Osteocyte (in vitro differentiated cells): ENCODE measurements around the gene CCND1. TPM values are rescaled to one million over a fixed set of nuclear protein-coding genes. Genes with fewer than 3 reads are reported as not detected.
A peak's percentile ranks its signal among the peaks of the same experiment; 100 is the strongest.

ENCODE experiments used
- DNase-seq: peaks from one replicate; pipeline ENCODE4 v3.0.0; 2021; ENCODE audit warnings: mixed read lengths; ENCODE audit not compliant: unreplicated experiment; ENCODE audit errors: extremely low spot score
- H3K27ac Mint-ChIP-seq: one replicate; pipeline ENCODE4 v1.8.0; 2021; ENCODE audit warnings: mild to moderate bottlenecking, mixed read lengths; ENCODE audit not compliant: unreplicated experiment
- H3K27me3 Mint-ChIP-seq: one replicate; pipeline ENCODE4 v1.8.0; 2021; ENCODE audit warnings: mixed read lengths; ENCODE audit not compliant: unreplicated experiment
- H3K36me3 Mint-ChIP-seq: one replicate; pipeline ENCODE4 v1.8.0; 2021; ENCODE audit warnings: mixed read lengths; ENCODE audit not compliant: unreplicated experiment
- H3K4me1 Mint-ChIP-seq: one replicate; pipeline ENCODE4 v1.8.0; 2021; ENCODE audit warnings: mixed read lengths; ENCODE audit not compliant: unreplicated experiment
- H3K4me3 Mint-ChIP-seq: one replicate; pipeline ENCODE4 v1.8.0; 2021; ENCODE audit warnings: mild to moderate bottlenecking, moderate library complexity, mixed read lengths; ENCODE audit not compliant: unreplicated experiment
- H3K9me3 Mint-ChIP-seq: one replicate; pipeline ENCODE4 v1.8.0; 2021; ENCODE audit warnings: mixed read lengths; ENCODE audit not compliant: unreplicated experiment
- CTCF ChIP-seq: fragments of 200-600 bp; sonication (generic); IDR thresholded peaks from 2 replicates; pipeline ENCODE4 v1.5.0; 2021; ENCODE audit warnings: antibody characterized with exemption, mild to moderate bottlenecking, moderate library complexity
- total RNA-seq: library from RNA; stranded (reverse); gene quantifications from 2 replicates; pipeline ENCODE4 v1.2.1, GENCODE V29; 2021

The CCND1 gene
- total RNA-seq, 1 donor from 2014 or later, result 180 TPM

DNA sequence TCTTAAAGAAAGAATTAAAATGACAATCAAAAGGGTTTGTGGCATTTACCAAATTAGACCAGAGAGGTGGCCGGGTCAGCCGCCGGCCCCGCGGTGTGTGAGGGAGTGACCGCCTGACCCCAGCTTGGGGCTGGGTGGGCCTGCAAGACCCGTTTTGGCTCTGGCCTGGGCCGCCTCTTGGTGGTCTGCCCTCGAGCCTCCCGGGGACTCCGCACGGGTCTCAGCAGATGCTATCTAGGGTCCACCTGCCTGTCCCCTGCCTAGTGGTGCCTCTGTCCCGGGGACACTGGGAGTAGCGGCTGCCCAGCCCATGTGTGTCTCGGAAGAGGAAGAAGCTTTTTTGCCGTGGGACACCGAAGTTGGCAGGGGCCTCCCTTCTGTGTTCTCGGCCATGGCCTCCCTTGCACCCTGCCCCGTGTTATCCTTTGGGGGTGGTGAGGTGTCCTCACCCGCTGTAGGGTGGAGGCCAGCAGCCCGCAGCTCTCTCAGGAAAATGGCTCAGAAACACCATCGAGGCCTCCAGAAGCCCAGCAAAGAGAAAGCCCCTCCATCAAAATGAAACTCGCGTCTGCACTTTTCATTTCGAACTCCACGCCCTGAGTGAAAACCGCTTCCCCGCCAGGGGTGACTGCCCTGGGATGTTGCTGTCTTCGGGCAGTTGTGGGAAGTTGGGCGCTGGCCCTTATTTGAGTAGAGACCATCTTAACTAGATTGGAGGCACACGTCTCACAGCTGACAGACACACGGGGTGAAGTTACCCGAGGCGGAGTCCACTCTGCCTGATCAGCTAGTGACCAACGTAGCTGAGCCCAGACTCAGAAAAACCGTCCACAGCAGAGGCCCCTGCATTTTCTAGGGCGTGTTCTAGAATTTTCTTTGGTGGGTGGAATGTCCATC lies 8.0 kb downstream of the CCND1 start:
- H3K4me3 Mint-ChIP-seq, result no peak overlapping the region
- TF ChIP-seq CTCF, result no peak
- peak overlapping the region; percentile 10 for H3K27ac Mint-ChIP-seq
- no peak for DNase-seq
- H3K4me1 Mint-ChIP-seq, result peaks cover 16% of the 10 kb centered on the region
- H3K9me3 Mint-ChIP-seq, result no peaks in the 10 kb centered on the region
- H3K27me3 Mint-ChIP-seq, result no peaks in the 10 kb centered on the region
- H3K36me3 Mint-ChIP-seq, result peaks cover 33% of the 10 kb centered on the region

DNA sequence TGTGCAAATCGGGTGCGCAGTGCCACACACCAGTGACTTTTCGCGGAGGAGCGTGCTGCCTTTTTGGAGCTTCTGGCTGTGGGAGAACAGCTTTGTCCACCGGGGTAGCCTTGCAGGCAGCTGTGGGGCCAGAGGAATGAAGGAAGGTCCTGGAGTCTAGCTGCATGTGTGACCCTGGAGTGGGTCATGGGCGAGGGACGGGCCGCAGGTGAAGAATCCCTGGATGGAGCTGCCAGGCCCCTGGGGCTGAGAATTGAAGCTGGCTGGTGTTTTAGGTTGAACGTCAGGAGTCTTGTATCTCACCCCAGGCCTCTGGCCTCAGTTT lies 8.6 kb downstream of the CCND1 start:
- Mint-ChIP-seq H3K27ac (no peak overlapping the region), H3K4me3 (no peak overlapping the region), H3K9me3 (no peaks in the 10 kb centered on the region), H3K36me3 (peaks cover 30% of the 10 kb centered on the region), H3K27me3 (no peaks in the 10 kb centered on the region), H3K4me1 (peaks cover 12% of the 10 kb centered on the region)
- no peak for TF ChIP-seq CTCF
- DNase-seq, result no peak

DNA sequence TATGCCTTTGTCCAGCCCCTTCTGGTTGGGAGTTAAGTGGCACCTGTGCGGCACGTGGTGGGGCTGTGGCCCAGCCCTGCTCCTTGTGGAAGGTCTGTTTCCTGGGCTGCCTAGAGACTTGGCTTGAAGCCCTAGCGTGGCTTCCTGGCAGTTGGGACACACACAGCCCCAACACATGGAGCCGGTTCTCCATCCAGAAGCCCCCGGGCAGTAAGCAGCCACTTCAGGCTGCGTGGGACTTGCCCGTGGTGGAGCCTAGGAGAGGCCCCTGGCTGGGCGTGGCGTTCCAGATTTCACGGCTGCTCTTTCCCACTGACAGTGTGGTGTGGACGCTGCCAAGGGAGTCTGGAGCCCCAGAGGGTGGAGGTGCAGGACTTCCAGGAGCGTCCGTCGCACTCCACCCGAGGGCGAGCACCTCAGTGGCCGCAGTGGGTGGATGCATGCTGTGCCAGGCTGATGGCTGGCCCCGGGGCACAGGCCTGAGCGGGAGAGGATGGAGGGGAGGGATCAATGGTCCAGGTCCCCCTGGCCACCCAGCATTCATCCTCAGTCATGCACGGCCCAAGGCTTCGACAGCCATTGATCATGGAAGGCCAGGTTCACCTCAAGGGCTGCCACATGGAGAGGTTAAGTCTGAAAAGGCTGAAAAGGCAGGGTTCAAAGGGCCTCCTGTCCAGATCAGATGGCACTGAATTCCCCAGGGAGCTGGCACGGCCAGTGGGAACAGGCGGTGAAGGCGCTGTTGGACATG lies 9.3 kb downstream of the CCND1 start:
- no peak overlapping the region for H3K4me3 Mint-ChIP-seq
- H3K27me3 Mint-ChIP-seq, result no peaks in the 10 kb centered on the region
- H3K4me1 Mint-ChIP-seq, result peaks cover 6% of the 10 kb centered on the region
- no peaks in the 10 kb centered on the region for H3K9me3 Mint-ChIP-seq
- peaks cover 30% of the 10 kb centered on the region for H3K36me3 Mint-ChIP-seq
- no peak for TF ChIP-seq CTCF
- H3K27ac Mint-ChIP-seq, result no peak overlapping the region
- no peak for DNase-seq

DNA sequence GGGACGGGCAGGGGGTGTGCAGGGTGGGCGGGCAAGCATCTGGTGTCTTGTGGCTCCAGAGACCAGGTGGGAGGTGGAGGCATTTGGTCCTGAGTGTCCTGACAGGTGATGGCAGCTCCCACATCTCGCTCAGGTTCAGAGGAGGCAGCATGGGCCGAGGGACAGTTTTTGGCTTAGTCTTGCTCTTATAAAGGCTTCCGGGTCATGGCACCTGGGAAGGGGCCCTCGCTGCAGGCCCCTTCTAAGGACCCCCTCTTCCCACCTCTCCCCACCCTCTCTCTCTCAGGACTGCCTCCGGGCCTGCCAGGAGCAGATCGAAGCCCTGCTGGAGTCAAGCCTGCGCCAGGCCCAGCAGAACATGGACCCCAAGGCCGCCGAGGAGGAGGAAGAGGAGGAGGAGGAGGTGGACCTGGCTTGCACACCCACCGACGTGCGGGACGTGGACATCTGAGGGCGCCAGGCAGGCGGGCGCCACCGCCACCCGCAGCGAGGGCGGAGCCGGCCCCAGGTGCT lies 9.9 kb downstream of the CCND1 start:
- no peak for DNase-seq
- no peak overlapping the region for H3K27ac Mint-ChIP-seq
- H3K9me3 Mint-ChIP-seq, result no peaks in the 10 kb centered on the region
- peaks cover 3% of the 10 kb centered on the region for H3K4me1 Mint-ChIP-seq
- no peak overlapping the region for H3K4me3 Mint-ChIP-seq
- H3K27me3 Mint-ChIP-seq, result no peaks in the 10 kb centered on the region
- H3K36me3 Mint-ChIP-seq, result peaks cover 30% of the 10 kb centered on the region
- no peak for TF ChIP-seq CTCF
